Osteocyte (in vitro differentiated cells): ENCODE results near the gene ELOVL3. TPM values are rescaled to one million over a fixed set of nuclear protein-coding genes. Genes with fewer than 3 reads are reported as not detected.

ENCODE experiments used
- DNase-seq: peaks from one replicate; pipeline ENCODE4 v3.0.0; 2021; ENCODE audit warnings: mixed read lengths; ENCODE audit not compliant: unreplicated experiment; ENCODE audit errors: extremely low spot score
- H3K27ac Mint-ChIP-seq: one replicate; pipeline ENCODE4 v1.8.0; 2021; ENCODE audit warnings: mild to moderate bottlenecking, mixed read lengths; ENCODE audit not compliant: unreplicated experiment
- H3K27me3 Mint-ChIP-seq: one replicate; pipeline ENCODE4 v1.8.0; 2021; ENCODE audit warnings: mixed read lengths; ENCODE audit not compliant: unreplicated experiment
- H3K36me3 Mint-ChIP-seq: one replicate; pipeline ENCODE4 v1.8.0; 2021; ENCODE audit warnings: mixed read lengths; ENCODE audit not compliant: unreplicated experiment
- H3K4me1 Mint-ChIP-seq: one replicate; pipeline ENCODE4 v1.8.0; 2021; ENCODE audit warnings: mixed read lengths; ENCODE audit not compliant: unreplicated experiment
- H3K4me3 Mint-ChIP-seq: one replicate; pipeline ENCODE4 v1.8.0; 2021; ENCODE audit warnings: mild to moderate bottlenecking, moderate library complexity, mixed read lengths; ENCODE audit not compliant: unreplicated experiment
- H3K9me3 Mint-ChIP-seq: one replicate; pipeline ENCODE4 v1.8.0; 2021; ENCODE audit warnings: mixed read lengths; ENCODE audit not compliant: unreplicated experiment
- total RNA-seq: library from RNA; stranded (reverse); gene quantifications from 2 replicates; pipeline ENCODE4 v1.2.1, GENCODE V29; 2021
- TF ChIP-seq, protein P1 (sequence below): fragments of 200-600 bp; sonication (generic); IDR thresholded peaks from 2 replicates; pipeline ENCODE4 v1.5.0; 2021; ENCODE audit warnings: antibody characterized with exemption, mild to moderate bottlenecking, moderate library complexity

The ELOVL3 gene
- total RNA-seq, 1 donor from 2014 or later: not detected

DNA sequence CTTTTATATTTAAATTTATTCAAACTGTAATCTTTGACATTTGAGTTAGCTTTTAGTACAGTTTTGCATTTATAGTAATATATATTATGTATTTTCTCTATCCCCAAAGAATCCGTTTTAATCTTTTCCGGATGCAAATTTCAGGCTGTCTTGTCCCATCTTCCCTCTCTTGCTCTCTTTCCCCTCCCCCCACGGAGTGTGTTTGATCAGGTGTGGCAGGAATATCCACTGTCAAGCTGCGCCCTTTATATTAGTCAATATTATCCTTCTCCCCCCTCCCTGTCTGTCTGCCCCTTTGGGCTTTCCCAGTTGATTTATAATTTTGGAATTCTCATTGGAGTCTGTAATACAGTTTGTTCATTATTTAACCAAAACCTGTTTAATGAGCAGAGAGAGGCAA lies 38.3 kb downstream of the ELOVL3 start:
- TF ChIP-seq, protein P1, sequence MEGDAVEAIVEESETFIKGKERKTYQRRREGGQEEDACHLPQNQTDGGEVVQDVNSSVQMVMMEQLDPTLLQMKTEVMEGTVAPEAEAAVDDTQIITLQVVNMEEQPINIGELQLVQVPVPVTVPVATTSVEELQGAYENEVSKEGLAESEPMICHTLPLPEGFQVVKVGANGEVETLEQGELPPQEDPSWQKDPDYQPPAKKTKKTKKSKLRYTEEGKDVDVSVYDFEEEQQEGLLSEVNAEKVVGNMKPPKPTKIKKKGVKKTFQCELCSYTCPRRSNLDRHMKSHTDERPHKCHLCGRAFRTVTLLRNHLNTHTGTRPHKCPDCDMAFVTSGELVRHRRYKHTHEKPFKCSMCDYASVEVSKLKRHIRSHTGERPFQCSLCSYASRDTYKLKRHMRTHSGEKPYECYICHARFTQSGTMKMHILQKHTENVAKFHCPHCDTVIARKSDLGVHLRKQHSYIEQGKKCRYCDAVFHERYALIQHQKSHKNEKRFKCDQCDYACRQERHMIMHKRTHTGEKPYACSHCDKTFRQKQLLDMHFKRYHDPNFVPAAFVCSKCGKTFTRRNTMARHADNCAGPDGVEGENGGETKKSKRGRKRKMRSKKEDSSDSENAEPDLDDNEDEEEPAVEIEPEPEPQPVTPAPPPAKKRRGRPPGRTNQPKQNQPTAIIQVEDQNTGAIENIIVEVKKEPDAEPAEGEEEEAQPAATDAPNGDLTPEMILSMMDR: no peak
- Mint-ChIP-seq H3K9me3 (no peaks in the 10 kb centered on the region), H3K4me3 (no peak overlapping the region), H3K27ac (no peak overlapping the region), H3K4me1 (peaks cover 39% of the 10 kb centered on the region), H3K36me3 (peaks cover 23% of the 10 kb centered on the region), H3K27me3 (no peaks in the 10 kb centered on the region)
- no peak for DNase-seq

DNA sequence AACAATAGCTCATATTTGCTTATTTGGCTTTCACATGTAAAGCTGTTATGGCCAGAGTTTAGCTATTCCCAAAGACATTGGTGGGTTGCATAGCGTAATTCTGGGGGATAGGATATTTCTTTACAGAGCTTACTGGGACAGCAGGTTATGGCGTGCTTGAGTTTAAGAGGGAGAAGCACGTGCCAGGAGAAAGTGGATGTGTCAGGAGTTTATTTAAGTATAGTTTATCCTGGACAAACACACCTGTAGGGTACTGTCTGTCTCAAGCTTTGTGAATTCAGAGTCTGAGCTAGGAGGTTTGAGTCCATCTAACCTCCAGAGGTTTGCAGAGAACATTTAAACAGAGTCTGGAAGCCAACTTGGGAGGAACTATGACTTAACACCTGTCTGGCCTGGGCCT lies 40.6 kb downstream of the ELOVL3 start:
- Mint-ChIP-seq H3K9me3 (no peaks in the 10 kb centered on the region), H3K4me3 (no peak overlapping the region), H3K36me3 (peaks cover 14% of the 10 kb centered on the region), H3K27me3 (no peaks in the 10 kb centered on the region), H3K4me1 (peaks cover 34% of the 10 kb centered on the region), H3K27ac (peak overlapping the region; percentile 57)
- TF ChIP-seq, protein P1: no peak
- no peak for DNase-seq

DNA sequence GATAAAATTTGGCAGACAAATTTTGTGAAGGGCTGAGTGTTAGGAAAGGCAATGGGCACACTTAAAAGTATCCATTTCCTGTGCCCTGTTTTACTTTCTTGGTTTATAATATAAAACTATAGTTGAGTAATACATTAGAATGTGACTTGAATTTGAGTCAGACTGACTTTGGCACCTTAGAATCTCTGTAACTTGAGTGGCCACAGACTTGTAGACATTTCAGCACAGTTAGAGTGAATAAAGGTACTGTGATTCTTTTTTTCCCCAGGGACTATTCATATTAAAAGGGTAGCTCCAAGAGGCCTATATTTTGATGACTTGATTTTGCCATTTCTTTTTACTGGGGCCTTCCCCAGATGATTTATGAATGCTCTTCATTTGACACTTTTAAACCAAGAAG lies 41.6 kb downstream of the ELOVL3 start:
- H3K4me1 Mint-ChIP-seq: peaks cover 31% of the 10 kb centered on the region
- H3K9me3 Mint-ChIP-seq: no peaks in the 10 kb centered on the region
- H3K27ac Mint-ChIP-seq: peak overlapping the region; percentile 64
- DNase-seq: no peak
- no peak overlapping the region for H3K4me3 Mint-ChIP-seq
- TF ChIP-seq, protein P1: no peak
- peaks cover 12% of the 10 kb centered on the region for H3K36me3 Mint-ChIP-seq
- no peaks in the 10 kb centered on the region for H3K27me3 Mint-ChIP-seq

DNA sequence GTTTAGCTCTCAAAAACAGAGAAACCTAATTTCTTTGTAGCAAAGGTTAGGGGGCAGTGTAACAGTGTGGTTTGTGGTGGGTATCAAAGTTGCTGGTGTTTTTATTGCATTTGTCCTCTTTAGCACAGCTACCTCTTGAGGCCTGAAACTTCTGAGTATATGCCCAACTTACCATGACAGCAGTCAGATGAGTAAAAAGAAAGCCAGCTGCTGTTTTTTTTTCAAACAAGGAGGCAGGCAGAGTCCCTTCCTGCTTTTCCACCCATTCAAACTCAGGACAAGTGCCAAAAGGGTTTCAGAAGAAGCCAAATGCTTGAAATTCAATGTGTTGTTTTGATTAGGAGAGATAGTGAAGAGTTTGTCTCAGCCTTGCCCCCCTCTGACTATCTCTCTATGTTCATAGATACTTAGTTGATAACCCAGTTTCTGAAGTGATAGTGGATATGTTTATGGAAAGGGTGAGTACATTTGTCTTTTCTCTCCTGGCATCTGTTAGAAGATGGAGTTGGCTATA lies 42.3 kb downstream of the ELOVL3 start:
- DNase-seq: no peak
- H3K4me3 Mint-ChIP-seq: no peak overlapping the region
- H3K27me3 Mint-ChIP-seq: no peaks in the 10 kb centered on the region
- peaks cover 31% of the 10 kb centered on the region for H3K4me1 Mint-ChIP-seq
- TF ChIP-seq, protein P1: peak; percentile 6
- H3K9me3 Mint-ChIP-seq: no peaks in the 10 kb centered on the region
- H3K27ac Mint-ChIP-seq: peak overlapping the region; percentile 64
- peaks cover 9% of the 10 kb centered on the region for H3K36me3 Mint-ChIP-seq

DNA sequence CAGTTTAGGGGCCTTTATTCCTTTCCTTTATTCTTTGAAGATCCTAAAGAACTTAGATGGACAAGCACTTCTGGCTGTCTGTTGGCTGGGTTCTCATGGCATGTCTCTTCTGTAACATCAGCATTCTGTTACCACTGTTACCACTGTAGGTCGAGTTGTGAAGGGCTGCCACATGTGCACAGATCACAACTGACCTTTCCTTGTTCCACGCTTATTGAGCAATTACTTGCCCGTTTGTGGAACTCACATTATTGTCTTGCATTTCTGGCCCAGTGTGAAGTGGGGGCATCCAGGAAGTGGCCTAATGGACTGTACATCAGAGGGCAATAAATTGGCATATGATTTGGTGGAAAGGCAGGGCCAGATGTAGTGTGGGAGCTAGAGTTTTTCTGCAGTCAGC lies 42.9 kb downstream of the ELOVL3 start:
- peaks cover 36% of the 10 kb centered on the region for H3K4me1 Mint-ChIP-seq
- TF ChIP-seq, protein P1: no peak
- no peak for DNase-seq
- peaks cover 9% of the 10 kb centered on the region for H3K36me3 Mint-ChIP-seq
- peak overlapping the region; percentile 72 for H3K27ac Mint-ChIP-seq
- H3K9me3 Mint-ChIP-seq: no peaks in the 10 kb centered on the region
- no peaks in the 10 kb centered on the region for H3K27me3 Mint-ChIP-seq
- H3K4me3 Mint-ChIP-seq: no peak overlapping the region
